ENCODE data around the gene OOSP3. TPM values are rescaled to one million over a fixed set of nuclear protein-coding genes. Genes with fewer than 3 reads are reported as not detected.

The OOSP3 gene
- total RNA-seq, 4 donors from 2014 or later: not detected

DNA sequence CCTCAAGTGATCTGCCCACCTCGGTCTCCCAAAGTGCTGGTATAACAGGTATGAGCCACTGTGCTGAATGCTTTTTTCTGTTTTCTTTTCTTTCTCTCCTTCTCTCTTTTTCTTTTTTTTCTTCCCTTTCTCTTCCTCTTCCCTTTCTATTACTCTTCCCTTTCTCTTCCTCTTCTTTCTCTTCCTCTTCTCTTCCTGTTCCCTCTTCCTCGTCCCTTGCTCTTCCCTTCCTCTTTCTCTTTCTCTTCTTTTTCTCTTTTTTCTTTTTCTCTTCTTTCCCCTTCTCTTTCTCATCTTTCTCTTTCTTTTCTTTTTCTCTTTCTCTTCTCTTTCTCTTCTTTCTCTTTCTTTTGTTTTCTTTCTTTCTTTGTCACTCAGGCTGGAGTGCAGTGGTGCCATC, 60.9 kb downstream of the OOSP3 start:
- WGBS, 2 donors (ENCODE audit: low coverage in 1 of 2): 77% methylated on average over 2 of the region's 2 CpGs; no CpG with 5 or more reads in 1 of the 2 donors
- no peak overlapping the region for H3K4me3 ChIP-seq
- H3K27me3 ChIP-seq: no peaks in the 10 kb centered on the region
- no peak for ATAC-seq
- H3K4me1 ChIP-seq: no peaks in the 10 kb centered on the region
- H3K27ac ChIP-seq: no peak overlapping the region
- no peaks in the 10 kb centered on the region for H3K36me3 ChIP-seq
- TF ChIP-seq POLR2A (IDR thresholded peaks at IDR 0.05) (no peak), EP300 (IDR thresholded peaks at IDR 0.05) (no peak), POLR2AphosphoS5 (IDR thresholded peaks at IDR 0.05) (no peak)
- TF ChIP-seq, protein P1, sequence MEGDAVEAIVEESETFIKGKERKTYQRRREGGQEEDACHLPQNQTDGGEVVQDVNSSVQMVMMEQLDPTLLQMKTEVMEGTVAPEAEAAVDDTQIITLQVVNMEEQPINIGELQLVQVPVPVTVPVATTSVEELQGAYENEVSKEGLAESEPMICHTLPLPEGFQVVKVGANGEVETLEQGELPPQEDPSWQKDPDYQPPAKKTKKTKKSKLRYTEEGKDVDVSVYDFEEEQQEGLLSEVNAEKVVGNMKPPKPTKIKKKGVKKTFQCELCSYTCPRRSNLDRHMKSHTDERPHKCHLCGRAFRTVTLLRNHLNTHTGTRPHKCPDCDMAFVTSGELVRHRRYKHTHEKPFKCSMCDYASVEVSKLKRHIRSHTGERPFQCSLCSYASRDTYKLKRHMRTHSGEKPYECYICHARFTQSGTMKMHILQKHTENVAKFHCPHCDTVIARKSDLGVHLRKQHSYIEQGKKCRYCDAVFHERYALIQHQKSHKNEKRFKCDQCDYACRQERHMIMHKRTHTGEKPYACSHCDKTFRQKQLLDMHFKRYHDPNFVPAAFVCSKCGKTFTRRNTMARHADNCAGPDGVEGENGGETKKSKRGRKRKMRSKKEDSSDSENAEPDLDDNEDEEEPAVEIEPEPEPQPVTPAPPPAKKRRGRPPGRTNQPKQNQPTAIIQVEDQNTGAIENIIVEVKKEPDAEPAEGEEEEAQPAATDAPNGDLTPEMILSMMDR (IDR thresholded peaks at IDR 0.05): no peak
- no peaks in the 10 kb centered on the region for H3K9me3 ChIP-seq

DNA sequence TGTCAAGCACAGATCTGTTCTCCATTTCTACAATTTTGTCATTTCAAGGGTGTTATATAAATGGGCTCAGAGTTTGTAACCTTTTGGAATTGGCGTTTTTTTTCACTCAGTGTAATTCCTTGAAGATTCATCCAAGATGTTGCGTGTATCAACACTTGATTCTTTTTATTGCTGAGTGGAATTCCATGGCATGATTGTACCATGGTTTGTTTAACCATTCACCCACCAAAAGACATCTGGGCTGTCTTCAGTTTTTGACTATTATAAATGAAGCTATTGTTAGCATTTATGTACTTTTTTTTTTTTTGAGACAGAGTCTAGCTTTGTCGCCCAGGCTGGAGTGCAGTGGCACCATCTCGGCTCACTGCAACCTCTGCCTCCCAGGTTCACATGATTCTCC, 62.5 kb downstream of the OOSP3 start:
- Histone ChIP-seq H3K27ac (no peak overlapping the region), H3K9me3 (no peaks in the 10 kb centered on the region), H3K4me3 (no peak overlapping the region), H3K4me1 (no peaks in the 10 kb centered on the region), H3K27me3 (no peaks in the 10 kb centered on the region), H3K36me3 (no peaks in the 10 kb centered on the region)
- ATAC-seq: no peak
- TF ChIP-seq POLR2A (IDR thresholded peaks at IDR 0.05) (no peak), EP300 (IDR thresholded peaks at IDR 0.05) (no peak), POLR2AphosphoS5 (IDR thresholded peaks at IDR 0.05) (no peak)
- TF ChIP-seq, protein P1 (IDR thresholded peaks at IDR 0.05): no peak
- WGBS, 2 donors (ENCODE audit: low coverage in 1 of 2): 63 to 80% methylated on average over 4 of the region's 4 CpGs

DNA sequence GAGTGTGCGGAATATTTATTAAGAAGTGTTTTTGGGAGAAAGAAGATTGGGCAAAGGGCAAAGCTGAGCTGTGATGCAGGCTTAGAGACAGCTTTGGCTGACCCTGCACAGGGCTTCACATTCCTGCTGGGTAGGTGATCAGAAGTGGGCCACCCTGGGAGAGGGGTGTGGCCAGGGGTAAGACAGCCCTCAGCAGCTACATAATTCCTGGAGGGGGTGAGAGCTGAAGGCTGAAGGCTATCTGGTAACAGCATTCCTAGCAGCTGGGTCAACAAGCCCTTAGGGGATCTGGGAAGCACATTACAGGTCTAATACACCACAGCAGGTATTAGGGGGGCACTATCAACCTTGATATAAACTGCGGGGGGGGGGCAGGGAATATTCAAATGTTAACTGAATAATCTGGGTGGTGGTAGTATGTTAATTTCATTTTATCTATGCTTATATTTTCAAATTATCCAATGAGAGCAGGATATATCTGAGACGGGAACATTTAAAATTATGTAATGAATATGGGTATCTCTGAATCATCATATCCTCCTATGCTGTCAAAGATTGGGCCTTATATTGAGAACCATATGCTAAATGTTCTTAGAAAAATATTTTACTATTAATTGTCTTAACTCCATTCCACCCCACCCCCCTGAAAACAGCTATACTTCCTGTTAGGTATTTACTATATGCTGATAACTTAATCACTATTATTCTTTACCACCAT, 65.6 kb downstream of the OOSP3 start:
- Histone ChIP-seq H3K4me1 (no peaks in the 10 kb centered on the region), H3K4me3 (no peak overlapping the region), H3K9me3 (no peaks in the 10 kb centered on the region), H3K27me3 (no peaks in the 10 kb centered on the region), H3K27ac (no peak overlapping the region), H3K36me3 (no peaks in the 10 kb centered on the region)
- TF ChIP-seq POLR2AphosphoS5 (IDR thresholded peaks at IDR 0.05): no peak
- no peak for TF ChIP-seq POLR2A (IDR thresholded peaks at IDR 0.05)
- TF ChIP-seq EP300 (IDR thresholded peaks at IDR 0.05): no peak
- TF ChIP-seq, protein P1 (IDR thresholded peaks at IDR 0.05): no peak
- 78 to 85% methylated on average over 2 to 3 of the region's 3 CpGs for WGBS, 2 donors (ENCODE audit: low coverage in 1 of 2)
- ATAC-seq: no peak

DNA sequence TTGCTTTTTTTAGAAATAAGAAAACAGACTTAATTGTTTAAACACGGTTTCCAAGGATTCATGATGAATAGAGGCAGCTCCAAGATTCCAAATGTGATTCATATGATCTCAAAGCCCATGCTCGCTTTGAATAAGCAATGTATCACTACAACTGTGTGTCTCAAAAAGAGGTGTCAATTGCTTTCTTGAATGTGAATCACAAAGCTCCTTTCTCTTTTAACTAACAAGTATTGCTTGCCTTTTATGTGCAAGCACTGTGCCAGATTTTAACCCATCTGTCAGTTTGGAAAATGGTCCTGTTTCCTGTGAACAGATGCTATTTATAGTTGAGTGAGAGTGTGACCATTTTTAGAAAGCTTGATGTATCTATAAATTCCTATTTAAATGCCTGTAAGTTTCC, 66.1 kb downstream of the OOSP3 start:
- TF ChIP-seq, protein P1 (IDR thresholded peaks at IDR 0.05): no peak
- TF ChIP-seq POLR2A (IDR thresholded peaks at IDR 0.05): no peak
- no peak for TF ChIP-seq POLR2AphosphoS5 (IDR thresholded peaks at IDR 0.05)
- no peak for TF ChIP-seq EP300 (IDR thresholded peaks at IDR 0.05)
- no peak for ATAC-seq
- H3K9me3 ChIP-seq: no peaks in the 10 kb centered on the region
- no peak overlapping the region for H3K4me3 ChIP-seq
- 6 to 46% methylated on average over 2 of the region's 2 CpGs for WGBS, 2 donors (ENCODE audit: low coverage in 1 of 2)
- H3K27me3 ChIP-seq: no peaks in the 10 kb centered on the region
- H3K36me3 ChIP-seq: no peaks in the 10 kb centered on the region
- no peaks in the 10 kb centered on the region for H3K4me1 ChIP-seq
- H3K27ac ChIP-seq: no peak overlapping the region

Other genes starting within 250 kb of the OOSP3 start
- gene PATL1, start 209.7 kb upstream of the OOSP3 start, total RNA-seq: 10 to 100 TPM; 13.9 to 16.3 (median 15.5) TPM
- not detected for gene OR10V1, start 164.9 kb upstream of the OOSP3 start, total RNA-seq
- gene STX3, start 123.4 kb upstream of the OOSP3 start, total RNA-seq: 10 to 100 TPM; 16.6 to 27.1 (median 24.6) TPM
- gene MRPL16, start 68.0 kb upstream of the OOSP3 start, total RNA-seq: 10 to 100 TPM; 46.2 to 69.0 (median 49.4) TPM
- not detected for gene CBLIF, start 33.3 kb upstream of the OOSP3 start, total RNA-seq
- 10 to 100 TPM in 1 of 4 donors, not detected in 3; 23.8 TPM for gene TCN1, start 12.3 kb upstream of the OOSP3 start, total RNA-seq
- gene OOSP1, start 59.6 kb downstream of the OOSP3 start, total RNA-seq: not detected
- not detected for gene OOSP4A, start 85.3 kb downstream of the OOSP3 start, total RNA-seq
- not detected for gene OOSP4B, start 138.4 kb downstream of the OOSP3 start, total RNA-seq
- gene OOSP2, start 161.6 kb downstream of the OOSP3 start, total RNA-seq: not detected
- gene MS4A3, start 177.9 kb downstream of the OOSP3 start, total RNA-seq: not detected
- 1 to 10 TPM in 3 of 4 donors, not detected in 1; 1.2 to 4.7 (median 1.7) TPM for gene MS4A2, start 209.9 kb downstream of the OOSP3 start, total RNA-seq